ENCODE measurements around the gene LCE1D.

- TF ChIP-seq POLR2AphosphoS5 (IDR thresholded peaks at IDR 0.05) = no peak
- TF ChIP-seq CTCF (IDR thresholded peaks at IDR 0.05) = no peak
These were observed 10.1 kb downstream of the LCE1D start, which contains the start of gene LCE1C for GRCh38 chr1:152806576-152806975.
